SK-N-SH (cell line): ENCODE data around the gene CASZ1. TPM values are rescaled to one million over a fixed set of nuclear protein-coding genes. Genes with fewer than 3 reads are reported as not detected.

Experiments
- CTCF ChIA-PET: fragments of 300-600, 350-600 bp; formaldehyde crosslinking; extraction: SDS; loops from one replicate; lab custom pipeline; 2021; lab: Yijun Ruan, JAX
- POLR2A ChIA-PET: fragments of 350-600 bp; sonication (Branson Sonifier 250); formaldehyde crosslinking; extraction: SDS; loops from one replicate; lab custom pipeline; 2020; ENCODE audit warnings: antibody characterized with exemption, inconsistent platforms; lab: Yijun Ruan, JAX
- DNase-seq: peaks from one replicate; pipeline ENCODE4 v3.0.0; 2012
- H2AFZ ChIP-seq: fragments of 200-600 bp; sonication (generic); 2 replicates; pipeline ENCODE4 v1.8.1; 2016; ENCODE audit warnings: antibody characterized with exemption, mild to moderate bottlenecking, low read depth
- H3F3A ChIP-seq: fragments of 200-600 bp; sonication (generic); replicated peaks from 2 replicates; pipeline ENCODE3; 2016; ENCODE audit warnings: antibody characterized with exemption, mild to moderate bottlenecking; ENCODE audit not compliant: insufficient read depth
- H3K27ac ChIP-seq, 2 experiments: fragments of 200-500 bp in 1 of 2; fragments of 200-600 bp in 1 of 2; sonication (Bioruptor generic) in 1 of 2; sonication (generic), shearing (Covaris generic) in 1 of 2; 2 replicates each; pipeline versions ENCODE4 v1.5.1 to v1.6.1; 2014 to 2016; ENCODE audit warnings: low read depth in 2 of 2, inconsistent platforms in 1 of 2, low read length in 1 of 2, mild to moderate bottlenecking in 1 of 2, mixed read lengths in 1 of 2
- H3K27me3 ChIP-seq: fragments of 200-600 bp; sonication (generic), shearing (Covaris generic); 2 replicates; pipeline ENCODE4 v1.6.1; 2016; ENCODE audit warnings: mixed run types; ENCODE audit not compliant: insufficient read depth
- H3K36me3 ChIP-seq, 2 experiments: fragments of 200-500 bp in 1 of 2; fragments of 200-600 bp in 1 of 2; sonication (Bioruptor generic) in 1 of 2; sonication (generic) in 1 of 2; replicated peaks in 1 of 2; 2 replicates each; pipeline versions ENCODE3 to v1.5.1; 2014 to 2016; ENCODE audit warnings: low read length in 1 of 2, mild to moderate bottlenecking in 1 of 2; ENCODE audit not compliant: insufficient read depth in 2 of 2, control insufficient read depth in 1 of 2
- H3K4me1 ChIP-seq, 2 experiments: fragments of 200-500 bp in 1 of 2; fragments of 200-600 bp in 1 of 2; sonication (Bioruptor generic) in 1 of 2; sonication (generic), shearing (Covaris generic) in 1 of 2; 2 replicates each; pipeline versions ENCODE4 v1.5.1 to v1.6.1; 2014 to 2016; ENCODE audit warnings: low read depth in 1 of 2, low read length in 1 of 2, mixed run types in 1 of 2; ENCODE audit not compliant: insufficient read depth in 2 of 2, control insufficient read depth in 1 of 2
- H3K4me2 ChIP-seq: fragments of 200-600 bp; sonication (generic), shearing (Covaris generic); 2 replicates; pipeline ENCODE4 v1.6.1; 2017; ENCODE audit warnings: mixed run types
- H3K4me3 ChIP-seq, 2 experiments: fragments of 200-500 bp in 1 of 2; fragments of 200-600 bp in 1 of 2; sonication (Bioruptor generic) in 1 of 2; sonication (generic), shearing (Covaris generic) in 1 of 2; 2 replicates each; pipeline versions ENCODE4 v1.5.1 to v1.8.1; 2014 to 2016; ENCODE audit warnings: low read depth in 2 of 2, inconsistent platforms in 1 of 2, low read length in 1 of 2, mild to moderate bottlenecking in 1 of 2, mixed read lengths in 1 of 2, moderate library complexity in 1 of 2
- H3K79me2 ChIP-seq: fragments of 200-600 bp; sonication (generic); 2 replicates; pipeline ENCODE4 v1.8.1; 2017; ENCODE audit warnings: mild to moderate bottlenecking; ENCODE audit not compliant: insufficient read depth
- H3K9ac ChIP-seq: fragments of 200-600 bp; sonication (generic); 2 replicates; pipeline ENCODE4 v1.6.1; 2017; ENCODE audit warnings: mixed run types
- H3K9me2 ChIP-seq: fragments of 200-600 bp; sonication (generic); 2 replicates; pipeline ENCODE4 v1.6.1; 2017; ENCODE audit warnings: mixed run types
- H3K9me3 ChIP-seq: fragments of 200-600 bp; sonication (generic); 2 replicates; pipeline ENCODE4 v1.6.1; 2017; ENCODE audit warnings: mixed run types, mild to moderate bottlenecking, moderate library complexity
- H4K20me1 ChIP-seq: fragments of 200-600 bp; sonication (generic); 2 replicates; pipeline ENCODE4 v1.6.1; 2017; ENCODE audit warnings: mild to moderate bottlenecking, mixed run types; ENCODE audit not compliant: insufficient read depth
- CHD2 ChIP-seq: fragments of 150-350 bp; IDR thresholded peaks from 2 replicates; pipeline ENCODE4 v1.6.1; 2018; ENCODE audit warnings: low read length; ENCODE audit not compliant: partially characterized antibody
- FOXJ3 ChIP-seq: sonication (generic); formaldehyde crosslinking; IDR thresholded peaks from 2 replicates; pipeline ENCODE4 v1.5.1; 2020; ENCODE audit warnings: mild to moderate bottlenecking, missing genetic modification reagents
- FOXM1 ChIP-seq: IDR thresholded peaks from 2 replicates; pipeline ENCODE4 v1.4.0; 2012; ENCODE audit warnings: low read depth, mild to moderate bottlenecking
- PBX3 ChIP-seq: IDR thresholded peaks from 2 replicates; pipeline ENCODE4; 2012
- RCOR1 ChIP-seq: fragments of 150-350 bp; IDR thresholded peaks from 2 replicates; pipeline ENCODE4 v1.6.1; 2017; ENCODE audit warnings: antibody characterized with exemption, low read length
- REST ChIP-seq: IDR thresholded peaks from 2 replicates; pipeline ENCODE4 v1.6.1; 2012; ENCODE audit warnings: mild to moderate bottlenecking, low read depth, low read length, moderate library complexity
- RFX5 ChIP-seq: IDR thresholded peaks from 2 replicates; pipeline ENCODE4 v1.6.1; 2012; ENCODE audit warnings: mild to moderate bottlenecking, improper control_type of control experiment, low read length
- YY1 ChIP-seq: IDR thresholded peaks from 2 replicates; pipeline ENCODE4 v1.4.0; 2012; ENCODE audit warnings: low read depth, mild to moderate bottlenecking
- ZBTB33 ChIP-seq: IDR thresholded peaks from 2 replicates; pipeline ENCODE4 v1.4.0; 2012; ENCODE audit warnings: low read depth, borderline replicate concordance
- WGBS: methylation state at CpG from one replicate; pipeline ENCODE4 v1.1.6; 2017; ENCODE audit warnings: low lambda C conversion rate; 5-methylcytosine and 5-hydroxymethylcytosine counted together
- polyA plus RNA-seq, 3 experiments: library from polyadenylated mRNA; depleted of rRNA; stranded (reverse); fragments of >200 nt; gene quantifications; 2 replicates each; pipeline ENCODE4 v1.2.3, GENCODE V29; 2012

The CASZ1 gene
- polyA plus RNA-seq, 1 of the 3 experiments (the other 2 are of a cell fraction) = 0.51 TPM

- CTCF ChIA-PET = no interaction called here
- H3K4me3 ChIP-seq = peak overlapping the region; percentile 60 to 85; a peak in 3 of 4 replicates
- TF ChIP-seq PBX3 = peak; percentile 27
- no peak for TF ChIP-seq RCOR1
- no peaks in the 10 kb centered on the region for H3K27me3 ChIP-seq
- H2AFZ ChIP-seq = no peak overlapping the region
- WGBS = 1% methylated on average over 9 of the region's 46 CpGs
- no peak for DNase-seq
- H3K9ac ChIP-seq = no peak overlapping the region
- no peaks in the 10 kb centered on the region for H3K79me2 ChIP-seq
- no peaks in the 10 kb centered on the region for H3K9me2 ChIP-seq
- H3K36me3 ChIP-seq = no peaks in the 10 kb centered on the region
- no peaks in the 10 kb centered on the region for H3F3A ChIP-seq
- H3K4me1 ChIP-seq = peaks cover 9% of the 10 kb centered on the region in 2 experiments; a peak in 1 of 4 replicates
- H3K27ac ChIP-seq = no peak overlapping the region
- H4K20me1 ChIP-seq = no peaks in the 10 kb centered on the region
- H3K4me2 ChIP-seq = no peak overlapping the region
- POLR2A ChIA-PET = no interaction called here
- no peaks in the 10 kb centered on the region for H3K9me3 ChIP-seq
Measured at GRCh38 chr1:10694274-10694632, 102.2 kb downstream of the CASZ1 start.

- Histone ChIP-seq H4K20me1 (no peaks in the 10 kb centered on the region), H3K36me3 (no peaks in the 10 kb centered on the region), H3K27me3 (no peaks in the 10 kb centered on the region), H2AFZ (peak overlapping the region; percentile 83), H3K4me3 (peak overlapping the region; percentile 60 to 85), H3F3A (no peaks in the 10 kb centered on the region), H3K9me2 (no peaks in the 10 kb centered on the region), H3K27ac (no peak overlapping the region), H3K9me3 (no peaks in the 10 kb centered on the region), H3K9ac (peak overlapping the region; percentile 51), H3K4me2 (peak overlapping the region; percentile 80), H3K79me2 (no peaks in the 10 kb centered on the region), H3K4me1 (peaks cover 9% of the 10 kb centered on the region in 2 experiments; a peak in 1 of 4 replicates)
- ChIA-PET POLR2A (no interaction called here), CTCF (interaction anchor here (1.3 to 3.4 kb wide), 5 partner anchors 9 to 180 kb away, joined by 4 to 15 read pairs (median 6); no protein-coding TSS in a partner anchor)
- TF ChIP-seq FOXJ3 (CRISPR knock-in tag) = no peak
- TF ChIP-seq FOXM1 = no peak
- TF ChIP-seq YY1 = no peak
- no peak for TF ChIP-seq CHD2
- TF ChIP-seq RFX5 = no peak
- TF ChIP-seq REST = no peak
- no peak for TF ChIP-seq ZBTB33
- 3% methylated on average over 19 of the region's 79 CpGs for WGBS
- peak; percentile 74 for DNase-seq
Measured at GRCh38 chr1:10693497-10694273, 102.8 kb downstream of the CASZ1 start.
